PC-3 (cell line): Measurements from ENCODE around the gene ANKRD60. TPM values are rescaled to one million over a fixed set of nuclear protein-coding genes. Genes with fewer than 3 reads are reported as not detected.

Experiments
- ATAC-seq: fragments of 200-7000 bp; cut with Tn5 transposase; 2 replicates; pipeline ENCODE4 v1.9.1; 2020; ENCODE audit warnings: mild to moderate bottlenecking, moderate library complexity
- BruUV-seq: library from RNA; stranded (reverse); fragments of 400-500 nt; replicated peaks from 2 replicates; lab custom pipeline; 2021; lab: Mats Ljungman, UMichigan
- CTCF ChIA-PET: fragments of 300-600 bp; sonication (Branson Sonifier 250); formaldehyde crosslinking; loops from one replicate; lab custom pipeline; 2022; ENCODE audit warnings: antibody characterized with exemption; lab: Charles Lee
- POLR2A ChIA-PET: fragments of 300-600 bp; sonication (Branson Sonifier 250); formaldehyde crosslinking; loops from one replicate; lab custom pipeline; 2022; ENCODE audit warnings: antibody characterized with exemption; ENCODE audit not compliant: unreplicated experiment; lab: Charles Lee
- DNase-seq: peaks from one replicate; pipeline ENCODE4 v3.0.0-alpha.2; 2015
- H2AFZ ChIP-seq: fragments of 300-600 bp; sonication (generic); 2 replicates; pipeline ENCODE4 v1.6.0; 2016; ENCODE audit warnings: antibody characterized with exemption, low read length
- H3F3A ChIP-seq: fragments of 300-600 bp; sonication (generic); one replicate; pipeline ENCODE4 v1.6.0; 2017; ENCODE audit warnings: antibody characterized with exemption, low read length, control low read depth, mild to moderate bottlenecking; ENCODE audit not compliant: unreplicated experiment
- H3K27ac ChIP-seq: fragments of 300-600 bp; sonication (generic); 2 replicates; pipeline ENCODE4 v1.5.1; 2016; ENCODE audit warnings: mild to moderate bottlenecking, low read length
- H3K27me3 ChIP-seq: fragments of 300-600 bp; sonication (generic); 2 replicates; pipeline ENCODE4 v1.6.1; 2016; ENCODE audit warnings: low read length, mixed read lengths
- H3K36me3 ChIP-seq: fragments of 300-600 bp; sonication (generic); 2 replicates; pipeline ENCODE4 v1.6.1; 2016; ENCODE audit warnings: low read depth, mixed run types, low read length, mixed read lengths
- H3K4me1 ChIP-seq: fragments of 300-600 bp; sonication (generic); 2 replicates; pipeline ENCODE4 v1.5.1; 2016; ENCODE audit warnings: low read length; ENCODE audit not compliant: insufficient read depth
- H3K4me2 ChIP-seq: fragments of 300-600 bp; sonication (generic); 2 replicates; pipeline ENCODE4 v1.6.0; 2016; ENCODE audit warnings: low read length
- H3K4me3 ChIP-seq: fragments of 300-600 bp; sonication (generic); 2 replicates; pipeline ENCODE4 v1.5.1; 2016; ENCODE audit warnings: mild to moderate bottlenecking, low read length, mixed read lengths
- H3K79me2 ChIP-seq: fragments of 300-600 bp; sonication (generic); 2 replicates; pipeline ENCODE4 v1.6.1; 2017; ENCODE audit warnings: low read length, mixed read lengths
- H3K9ac ChIP-seq: fragments of 300-600 bp; sonication (generic); 2 replicates; pipeline ENCODE4 v1.6.0; 2016; ENCODE audit warnings: mild to moderate bottlenecking, low read length
- H3K9me2 ChIP-seq: fragments of 300-600 bp; sonication (generic); replicated peaks from 2 replicates; pipeline ENCODE4 v1.6.1; 2016; ENCODE audit warnings: mixed run types, low read length, mixed read lengths
- H3K9me3 ChIP-seq: fragments of 300-600 bp; sonication (generic); 2 replicates; pipeline ENCODE4 v1.6.1; 2016; ENCODE audit warnings: low read length, mixed read lengths
- H4K20me1 ChIP-seq: fragments of 300-600 bp; sonication (generic); 2 replicates; pipeline ENCODE4 v1.6.1; 2016; ENCODE audit warnings: low read length, mixed read lengths
- CTCF ChIP-seq: fragments of 300-600 bp; sonication (generic); conservative IDR thresholded peaks from 2 replicates; pipeline ENCODE4 v1.5.1; 2017; ENCODE audit warnings: antibody characterized with exemption, low read depth, mild to moderate bottlenecking, low read length
- EZH2 ChIP-seq: fragments of 300-600 bp; sonication (generic); IDR thresholded peaks from one replicate; pipeline ENCODE4 v1.6.1; 2017; ENCODE audit warnings: antibody characterized with exemption, mild to moderate bottlenecking, low read length; ENCODE audit not compliant: unreplicated experiment
- EZH2phosphoT487 ChIP-seq: fragments of 300-600 bp; sonication (generic); IDR thresholded peaks from 2 replicates; pipeline ENCODE4 v1.6.1; 2018; ENCODE audit warnings: mild to moderate bottlenecking, antibody characterized with exemption, low read length, borderline replicate concordance
- intact Hi-C: fragments of 100-400 bp; cut with micrococcal nuclease; formaldehyde crosslinking; loops from 2 replicates; pipeline ENCODE4 v1.9.0; 2023
- total RNA-seq: library from RNA; depleted of rRNA; stranded (reverse); fragments of >200 nt; gene quantifications from 2 replicates; pipeline ENCODE4 v1.2.3, GENCODE V29; 2014

ANKRD60 gene
- total RNA-seq, 1 experiment from 2014 or later = not detected

GRCh38 chr20:58208944-58209343 lies 19.5 kb downstream of the ANKRD60 start:
- POLR2A ChIA-PET = no interaction called here
- no peaks in the 10 kb centered on the region for H3K9me3 ChIP-seq
- ATAC-seq = no peak
- no peak overlapping the region for H3K4me2 ChIP-seq
- CTCF ChIA-PET = no interaction called here
- no peak for TF ChIP-seq CTCF
- no peak for TF ChIP-seq EZH2phosphoT487
- no peak for TF ChIP-seq EZH2
- no TSS peak for BruUV-seq
- H3K36me3 ChIP-seq = no peaks in the 10 kb centered on the region
- H3K27ac ChIP-seq = no peak overlapping the region
- no peaks in the 10 kb centered on the region for H3K9me2 ChIP-seq
- intact Hi-C loops = loop anchor here (1.0 kb wide), 4 partner anchors 555 to 695 kb away; no protein-coding TSS in a partner anchor
- DNase-seq = no peak
- no peaks in the 10 kb centered on the region for H3K27me3 ChIP-seq
- H3K4me1 ChIP-seq = peaks cover 6% of the 10 kb centered on the region; the same call in 1 of the 2 replicates
- no peak overlapping the region for H3K4me3 ChIP-seq
- no peaks in the 10 kb centered on the region for H3F3A ChIP-seq
- no peaks in the 10 kb centered on the region for H3K79me2 ChIP-seq
- no peaks in the 10 kb centered on the region for H4K20me1 ChIP-seq
- peak overlapping the region; percentile 75; the same call in 1 of the 2 replicates for H2AFZ ChIP-seq
- H3K9ac ChIP-seq = peak overlapping the region; percentile 23; the same call in 1 of the 2 replicates

GRCh38 chr20:58205850-58206249 lies 22.6 kb downstream of the ANKRD60 start:
- intact Hi-C loops = no loop called here
- CTCF ChIA-PET = interaction anchor here (0.9 kb wide), 1 partner anchor 583 kb away, joined by 3 read pairs; no protein-coding TSS in a partner anchor
- H3K4me2 ChIP-seq = no peak overlapping the region
- no peak overlapping the region for H3K27ac ChIP-seq
- no peaks in the 10 kb centered on the region for H3K79me2 ChIP-seq
- H3K9me3 ChIP-seq = no peaks in the 10 kb centered on the region
- BruUV-seq = no TSS peak
- H3F3A ChIP-seq = no peaks in the 10 kb centered on the region
- no peak overlapping the region for H3K9ac ChIP-seq
- POLR2A ChIA-PET = no interaction called here
- no peak for TF ChIP-seq EZH2
- no peak overlapping the region for H3K4me3 ChIP-seq
- no peaks in the 10 kb centered on the region for H4K20me1 ChIP-seq
- ATAC-seq (no peak), DNase-seq (no peak)
- no peaks in the 10 kb centered on the region for H3K9me2 ChIP-seq
- no peaks in the 10 kb centered on the region for H3K27me3 ChIP-seq
- no peaks in the 10 kb centered on the region for H3K36me3 ChIP-seq
- peaks cover 6% of the 10 kb centered on the region; the same call in 1 of the 2 replicates for H3K4me1 ChIP-seq
- H2AFZ ChIP-seq = no peak overlapping the region

GRCh38 chr20:58202044-58202443 lies 26.4 kb downstream of the ANKRD60 start:
- no peaks in the 10 kb centered on the region for H3K9me2 ChIP-seq
- H4K20me1 ChIP-seq = no peaks in the 10 kb centered on the region
- no peaks in the 10 kb centered on the region for H3F3A ChIP-seq
- CTCF ChIA-PET = interaction anchor here (0.7 kb wide), 1 partner anchor 32 kb away, joined by 8 read pairs; no protein-coding TSS in a partner anchor
- H3K9me3 ChIP-seq = no peaks in the 10 kb centered on the region
- no peak for ATAC-seq
- TF ChIP-seq EZH2 (no peak), CTCF (no peak), EZH2phosphoT487 (no peak)
- H3K36me3 ChIP-seq = no peaks in the 10 kb centered on the region
- no TSS peak for BruUV-seq
- no peak overlapping the region for H3K9ac ChIP-seq
- H2AFZ ChIP-seq = no peak overlapping the region
- H3K4me2 ChIP-seq = no peak overlapping the region
- DNase-seq = peak; percentile 29
- H3K27ac ChIP-seq = no peak overlapping the region
- no peaks in the 10 kb centered on the region for H3K4me1 ChIP-seq
- H3K79me2 ChIP-seq = no peaks in the 10 kb centered on the region
- H3K4me3 ChIP-seq = no peak overlapping the region
- intact Hi-C loops = no loop called here
- no peaks in the 10 kb centered on the region for H3K27me3 ChIP-seq
- POLR2A ChIA-PET = no interaction called here
